Peyer's patch (tissue), 4 donors: Measurements from ENCODE around the gene PABPN1L. TPM values are rescaled to one million over a fixed set of nuclear protein-coding genes. Genes with fewer than 3 reads are reported as not detected.
A peak's percentile ranks its signal among the peaks of the same experiment; 100 is the strongest.

Source experiments
- DNase-seq, 3 donors: peaks; one replicate each; pipeline ENCODE4 v3.0.0-alpha.2; 2017 to 2019
- H3K27ac ChIP-seq, 4 donors: fragments of 200-600 bp; sonication (generic); one replicate each; pipeline ENCODE4 v1.5.1; 2016 to 2019
- H3K27me3 ChIP-seq, 2 donors: fragments of 200-600 bp; sonication (generic); one replicate each; pipeline ENCODE4 v1.5.1; 2019
- H3K36me3 ChIP-seq, 3 donors: fragments of 200-600 bp; sonication (generic); one replicate each; pipeline ENCODE4 v1.5.1; 2016 to 2019
- H3K4me1 ChIP-seq, 4 donors: fragments of 200-600 bp; sonication (generic); one replicate each; pipeline ENCODE4 v1.5.1; 2016 to 2019
- H3K4me3 ChIP-seq, 4 donors: fragments of 200-600 bp; sonication (generic); 1 replicate in 3 of 4; 2 replicates in 1 of 4; pipeline ENCODE4 v1.5.1; 2016 to 2019; ENCODE audit warnings: mild to moderate bottlenecking in 1 of 4
- H3K9me3 ChIP-seq, 4 donors: fragments of 200-600 bp; sonication (generic); one replicate each; pipeline ENCODE4 v1.5.1; 2016 to 2019; ENCODE audit warnings: mild to moderate bottlenecking in 1 of 4
- POLR2A ChIP-seq, 2 donors: fragments of 450-650 bp; IDR thresholded peaks; one replicate each; pipeline ENCODE4 v1.5.1; 2017; ENCODE audit warnings: antibody characterized with exemption in 2 of 2, mild to moderate bottlenecking in 2 of 2, moderate library complexity in 2 of 2
- total RNA-seq, 4 donors: library from RNA; depleted of rRNA; stranded (reverse); fragments of >200 nt; gene quantifications; one replicate each; pipeline ENCODE4 v1.1.0, GENCODE V29; 2016
- TF ChIP-seq, protein P1 (sequence below), 6 experiments: fragments of 450-650 bp in 4 of 6; fragments of 200-600 bp in 2 of 6; sonication (generic) in 1 of 6; IDR thresholded peaks; one replicate each; pipeline ENCODE4 v1.5.1; 2017 to 2019; ENCODE audit warnings: antibody characterized with exemption in 6 of 6, mild to moderate bottlenecking in 3 of 6, moderate library complexity in 1 of 6

Gene PABPN1L
- total RNA-seq, 4 donors from 2014 or later: not detected

DNA sequence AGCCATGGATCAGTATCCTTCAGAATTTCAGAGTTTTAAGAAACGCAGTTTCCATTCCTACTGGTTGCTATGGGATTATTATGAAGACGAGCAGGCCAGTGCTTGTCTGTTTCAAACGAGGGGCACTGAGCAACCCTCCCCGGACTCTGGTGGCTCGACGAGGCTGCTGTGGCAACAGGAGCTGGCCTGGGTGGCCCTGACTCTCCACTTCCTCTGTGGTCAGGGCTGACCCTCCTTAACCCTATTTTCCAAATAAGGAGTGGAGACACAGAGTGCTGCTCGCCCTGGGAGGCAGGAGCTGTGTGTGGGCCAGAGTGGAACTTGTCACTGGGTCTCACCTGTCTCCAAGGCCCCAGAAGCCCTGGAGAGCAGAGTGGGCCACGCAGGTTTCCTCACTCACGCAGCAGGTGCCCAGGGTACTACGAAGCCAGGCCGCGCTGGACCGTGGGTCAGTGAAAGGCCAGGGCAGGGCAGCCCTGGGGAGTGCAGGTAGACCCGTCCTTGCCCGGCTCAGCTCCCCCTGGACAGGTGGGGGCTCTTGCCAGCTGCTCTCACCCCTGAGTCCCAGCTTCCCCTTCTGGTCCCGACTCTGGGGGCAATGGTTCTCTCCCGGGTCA, 13.0 kb downstream of the PABPN1L start:
- H3K27ac ChIP-seq: peak overlapping the region in 2 of 4 donors; percentile 31 to 52
- DNase-seq: no peak
- no peaks in the 10 kb centered on the region for H3K9me3 ChIP-seq
- H3K4me1 ChIP-seq: peaks cover 0 to 30% (median 14%) of the 10 kb centered on the region in 4 donors
- peaks cover 0 to 6% (median 0%) of the 10 kb centered on the region in 3 donors for H3K36me3 ChIP-seq
- no peak overlapping the region for H3K4me3 ChIP-seq
- TF ChIP-seq POLR2A (IDR thresholded peaks at IDR 0.05): no peak
- TF ChIP-seq, protein P1, sequence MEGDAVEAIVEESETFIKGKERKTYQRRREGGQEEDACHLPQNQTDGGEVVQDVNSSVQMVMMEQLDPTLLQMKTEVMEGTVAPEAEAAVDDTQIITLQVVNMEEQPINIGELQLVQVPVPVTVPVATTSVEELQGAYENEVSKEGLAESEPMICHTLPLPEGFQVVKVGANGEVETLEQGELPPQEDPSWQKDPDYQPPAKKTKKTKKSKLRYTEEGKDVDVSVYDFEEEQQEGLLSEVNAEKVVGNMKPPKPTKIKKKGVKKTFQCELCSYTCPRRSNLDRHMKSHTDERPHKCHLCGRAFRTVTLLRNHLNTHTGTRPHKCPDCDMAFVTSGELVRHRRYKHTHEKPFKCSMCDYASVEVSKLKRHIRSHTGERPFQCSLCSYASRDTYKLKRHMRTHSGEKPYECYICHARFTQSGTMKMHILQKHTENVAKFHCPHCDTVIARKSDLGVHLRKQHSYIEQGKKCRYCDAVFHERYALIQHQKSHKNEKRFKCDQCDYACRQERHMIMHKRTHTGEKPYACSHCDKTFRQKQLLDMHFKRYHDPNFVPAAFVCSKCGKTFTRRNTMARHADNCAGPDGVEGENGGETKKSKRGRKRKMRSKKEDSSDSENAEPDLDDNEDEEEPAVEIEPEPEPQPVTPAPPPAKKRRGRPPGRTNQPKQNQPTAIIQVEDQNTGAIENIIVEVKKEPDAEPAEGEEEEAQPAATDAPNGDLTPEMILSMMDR (IDR thresholded peaks at IDR 0.05): no peak
- H3K27me3 ChIP-seq: no peaks in the 10 kb centered on the region

DNA sequence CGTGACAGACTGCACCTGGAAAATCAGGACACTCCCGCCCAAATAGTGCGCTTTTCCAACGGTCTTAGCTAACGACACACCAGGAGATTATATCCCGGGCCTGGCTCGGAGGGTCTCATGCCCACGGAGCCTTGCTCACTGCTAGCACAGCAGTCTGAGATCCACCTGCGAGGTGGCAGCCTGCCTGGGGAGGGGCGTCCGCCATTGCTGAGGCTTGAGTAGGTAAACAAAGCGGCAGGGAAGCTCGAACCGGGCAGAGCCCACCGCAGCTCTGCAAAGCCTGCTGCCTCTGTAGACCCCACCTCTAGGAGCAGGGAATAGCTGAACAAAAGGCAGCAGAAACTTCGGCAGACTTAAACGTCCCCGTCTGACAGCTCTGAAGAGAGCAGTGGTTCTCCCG, 14.8 kb downstream of the PABPN1L start:
- DNase-seq: no peak
- TF ChIP-seq, protein P1 (IDR thresholded peaks at IDR 0.05): no peak
- no peak for TF ChIP-seq POLR2A (IDR thresholded peaks at IDR 0.05)
- no peak overlapping the region for H3K4me3 ChIP-seq
- peaks cover 0 to 24% (median 10%) of the 10 kb centered on the region in 4 donors for H3K4me1 ChIP-seq
- no peak overlapping the region for H3K27ac ChIP-seq
- no peaks in the 10 kb centered on the region for H3K27me3 ChIP-seq
- H3K36me3 ChIP-seq: peaks cover 0 to 6% (median 0%) of the 10 kb centered on the region in 3 donors
- H3K9me3 ChIP-seq: no peaks in the 10 kb centered on the region

DNA sequence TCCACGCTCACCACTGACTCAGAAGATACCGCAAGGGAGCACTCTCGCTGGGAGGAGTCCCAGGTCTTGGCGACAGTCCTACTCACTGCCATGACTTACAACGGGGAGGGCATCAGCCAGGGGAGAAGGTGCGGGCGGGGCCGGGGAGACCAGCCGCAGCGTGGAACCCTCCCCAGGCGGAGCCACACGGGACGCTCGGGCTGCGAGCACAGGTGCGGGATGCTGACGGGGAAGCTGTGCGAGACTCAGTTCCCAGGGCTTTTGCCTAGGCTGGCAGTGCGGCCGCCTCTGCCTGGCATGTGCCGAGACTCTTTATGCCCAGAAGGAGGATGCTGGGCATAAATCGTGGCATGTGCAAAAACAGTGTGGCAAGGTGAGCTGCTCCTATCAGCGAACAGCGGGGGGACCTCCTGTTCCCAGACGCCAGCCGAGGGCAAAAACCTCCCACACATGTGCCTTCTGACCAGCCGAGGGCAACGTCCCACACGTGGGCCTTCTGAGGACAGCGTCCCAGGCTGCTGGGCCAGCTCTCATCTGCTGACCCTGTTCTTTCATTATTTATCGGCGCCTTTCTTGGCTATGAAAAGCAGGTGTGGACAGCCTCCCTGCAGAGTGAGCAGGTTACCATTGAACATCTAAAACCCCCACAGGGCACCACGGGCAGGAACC, 15.8 kb downstream of the PABPN1L start:
- Histone ChIP-seq H3K36me3 (peaks cover 0 to 6% (median 0%) of the 10 kb centered on the region in 3 donors), H3K27ac (no peak overlapping the region), H3K27me3 (no peaks in the 10 kb centered on the region), H3K4me3 (no peak overlapping the region), H3K4me1 (peaks cover 0 to 16% (median 3%) of the 10 kb centered on the region in 4 donors), H3K9me3 (no peaks in the 10 kb centered on the region)
- DNase-seq: no peak
- TF ChIP-seq, protein P1 (IDR thresholded peaks at IDR 0.05): no peak
- no peak for TF ChIP-seq POLR2A (IDR thresholded peaks at IDR 0.05)

GRCh38 chr16:88848557-88848956, 17.9 kb downstream of the PABPN1L start:
- H3K4me3 ChIP-seq: no peak overlapping the region
- H3K36me3 ChIP-seq: peaks cover 0 to 6% (median 0%) of the 10 kb centered on the region in 3 donors
- no peak for DNase-seq
- TF ChIP-seq, protein P1 (IDR thresholded peaks at IDR 0.05): no peak
- TF ChIP-seq POLR2A (IDR thresholded peaks at IDR 0.05): no peak
- H3K27me3 ChIP-seq: no peaks in the 10 kb centered on the region
- peaks cover 0 to under 1% (median 0%) of the 10 kb centered on the region in 4 donors for H3K4me1 ChIP-seq
- no peaks in the 10 kb centered on the region for H3K9me3 ChIP-seq
- no peak overlapping the region for H3K27ac ChIP-seq

- Histone ChIP-seq H3K4me1 (no peaks in the 10 kb centered on the region), H3K4me3 (no peak overlapping the region), H3K9me3 (no peaks in the 10 kb centered on the region), H3K27ac (no peak overlapping the region), H3K27me3 (no peaks in the 10 kb centered on the region), H3K36me3 (peaks cover 0 to 6% (median 0%) of the 10 kb centered on the region in 3 donors)
- DNase-seq: no peak
- no peak for TF ChIP-seq POLR2A (IDR thresholded peaks at IDR 0.05)
- TF ChIP-seq, protein P1 (IDR thresholded peaks at IDR 0.05): no peak
Measured at GRCh38 chr16:88847654-88848053, 18.8 kb downstream of the PABPN1L start.
